OCI-LY3 (cell line): Measurements from ENCODE around the gene RNF144A.
A peak's percentile ranks its signal among the peaks of the same experiment; 100 is the strongest.

ENCODE experiments used
- H2AFZ ChIP-seq: fragments of 200-600, 300-600 bp; shearing (Covaris generic); 2 replicates; pipeline ENCODE4 v1.6.0; 2014; ENCODE audit warnings: antibody characterized with exemption, low read depth, low read length
- H3K27ac ChIP-seq: fragments of 200-600, 300-600 bp; sonication (generic); 2 replicates; pipeline ENCODE4 v1.5.1; 2014; ENCODE audit warnings: mild to moderate bottlenecking, low read length, moderate library complexity, mixed read lengths
- H3K27me3 ChIP-seq: fragments of 200-600, 300-600 bp; sonication (generic); 2 replicates; pipeline ENCODE4 v1.6.1; 2014; ENCODE audit warnings: low read depth, low read length, mixed read lengths
- H3K36me3 ChIP-seq: fragments of 200-600, 300-600 bp; sonication (generic); replicated peaks from 2 replicates; pipeline ENCODE3; 2014; ENCODE audit warnings: low read depth, low read length, mixed read lengths
- H3K4me1 ChIP-seq: fragments of 300-600, 200-600 bp; sonication (generic); 2 replicates; pipeline ENCODE4 v1.6.1; 2014; ENCODE audit warnings: low read length, mixed read lengths
- H3K4me2 ChIP-seq: fragments of 200-600, 300-600 bp; sonication (generic); 2 replicates; pipeline ENCODE4 v1.6.1; 2014; ENCODE audit warnings: low read length, mixed read lengths
- H3K4me3 ChIP-seq: fragments of 300-600, 200-600 bp; sonication (generic); 2 replicates; pipeline ENCODE4 v1.5.1; 2014; ENCODE audit warnings: antibody characterized with exemption, mild to moderate bottlenecking, low read length, moderate library complexity
- H3K79me2 ChIP-seq: fragments of 300-600, 200-600 bp; shearing (Covaris generic); 2 replicates; pipeline ENCODE4 v1.6.1; 2014; ENCODE audit warnings: mild to moderate bottlenecking, low read length, mixed read lengths
- H3K9ac ChIP-seq: fragments of 300-600, 200-600 bp; shearing (Covaris generic); 2 replicates; pipeline ENCODE4 v1.6.0; 2014; ENCODE audit warnings: mild to moderate bottlenecking, low read length, moderate library complexity
- H3K9me3 ChIP-seq: fragments of 200-600, 300-600 bp; shearing (Covaris generic); 2 replicates; pipeline ENCODE4 v1.6.1; 2014; ENCODE audit warnings: low read length, mixed read lengths; ENCODE audit not compliant: insufficient read depth
- H4K20me1 ChIP-seq: fragments of 200-600, 300-600 bp; sonication (generic); 2 replicates; pipeline ENCODE4 v1.6.1; 2016; ENCODE audit warnings: low read length, mixed read lengths; ENCODE audit not compliant: insufficient read depth
- CTCF ChIP-seq: fragments of 200-600, 300-600 bp; sonication (generic); IDR thresholded peaks from 2 replicates; pipeline ENCODE4 v1.5.1; 2014; ENCODE audit warnings: antibody characterized with exemption, low read length, low read depth
- EZH2phosphoT487 ChIP-seq: fragments of 200-600 bp; shearing (Covaris generic); IDR thresholded peaks from 2 replicates; pipeline ENCODE4 v1.6.1; 2018; ENCODE audit warnings: antibody characterized with exemption, mixed run types, low read depth

The RNF144A gene

GRCh38 chr2:6877402-6878304, 39.6 kb upstream of the RNF144A start, which contains the start of gene RSAD2:
RSAD2 (plus strand) TSS chr2:6877777; CDS start chr2:6877801, 24 bp downstream.
- Histone ChIP-seq H3K4me2 (peak within 1 kb of the TSS; percentile 53), H3K4me1 (peaks cover 25% of the 10 kb centered on the region), H2AFZ (no peak within 1 kb of the TSS), H3K9ac (no peak within 1 kb of the TSS), H4K20me1 (no peaks in the 10 kb centered on the region), H3K36me3 (no peaks in the 10 kb centered on the region), H3K79me2 (no peaks in the 10 kb centered on the region), H3K27me3 (peaks cover 5% of the 10 kb centered on the region; the same call in 1 of the 2 replicates), H3K9me3 (peaks cover 3% of the 10 kb centered on the region), H3K27ac (no peak within 1 kb of the TSS), H3K4me3 (peak within 1 kb of the TSS; percentile 29)
- TF ChIP-seq CTCF, result no peak
- TF ChIP-seq EZH2phosphoT487, result no peak

GRCh38 chr2:6878549-6878948, 38.7 kb upstream of the RNF144A start:
- no peak overlapping the region for H3K9ac ChIP-seq
- H3K4me1 ChIP-seq, result peaks cover 22% of the 10 kb centered on the region
- H3K4me3 ChIP-seq, result no peak overlapping the region
- H2AFZ ChIP-seq, result no peak overlapping the region
- no peak overlapping the region for H3K4me2 ChIP-seq
- TF ChIP-seq CTCF (no peak), EZH2phosphoT487 (no peak)
- no peaks in the 10 kb centered on the region for H4K20me1 ChIP-seq
- H3K79me2 ChIP-seq, result no peaks in the 10 kb centered on the region
- H3K36me3 ChIP-seq, result no peaks in the 10 kb centered on the region
- peaks cover 5% of the 10 kb centered on the region; the same call in 1 of the 2 replicates for H3K27me3 ChIP-seq
- H3K27ac ChIP-seq, result no peak overlapping the region
- no peaks in the 10 kb centered on the region; the same call in none of the 2 replicates for H3K9me3 ChIP-seq

GRCh38 chr2:6879011-6879410, 38.2 kb upstream of the RNF144A start:
- H3K27ac ChIP-seq, result no peak overlapping the region
- no peaks in the 10 kb centered on the region for H3K79me2 ChIP-seq
- no peaks in the 10 kb centered on the region; the same call in none of the 2 replicates for H3K9me3 ChIP-seq
- no peak overlapping the region for H3K9ac ChIP-seq
- H4K20me1 ChIP-seq, result no peaks in the 10 kb centered on the region
- peaks cover 22% of the 10 kb centered on the region for H3K4me1 ChIP-seq
- H3K4me2 ChIP-seq, result no peak overlapping the region
- H3K27me3 ChIP-seq, result peaks cover 5% of the 10 kb centered on the region; the same call in 1 of the 2 replicates
- no peaks in the 10 kb centered on the region for H3K36me3 ChIP-seq
- TF ChIP-seq EZH2phosphoT487 (no peak), CTCF (no peak)
- H2AFZ ChIP-seq, result no peak overlapping the region
- no peak overlapping the region for H3K4me3 ChIP-seq

- H2AFZ ChIP-seq, result no peak overlapping the region
- H3K27me3 ChIP-seq, result peaks cover 5% of the 10 kb centered on the region; the same call in 1 of the 2 replicates
- H3K36me3 ChIP-seq, result no peaks in the 10 kb centered on the region
- TF ChIP-seq CTCF, result no peak
- no peak for TF ChIP-seq EZH2phosphoT487
- H3K27ac ChIP-seq, result no peak overlapping the region
- H3K4me1 ChIP-seq, result peaks cover 22% of the 10 kb centered on the region
- no peaks in the 10 kb centered on the region for H4K20me1 ChIP-seq
- no peak overlapping the region for H3K9ac ChIP-seq
- H3K9me3 ChIP-seq, result no peaks in the 10 kb centered on the region
- no peak overlapping the region for H3K4me3 ChIP-seq
- no peak overlapping the region for H3K4me2 ChIP-seq
- no peaks in the 10 kb centered on the region for H3K79me2 ChIP-seq
These were observed 36.9 kb upstream of the RNF144A start for GRCh38 chr2:6880200-6880733.
